Measurements from ENCODE around the gene EMC8.

- TF ChIP-seq POLR2AphosphoS5 (IDR thresholded peaks at IDR 0.05; ENCODE audit: borderline replicate concordance, low read depth, low read length) (no peak), EZH2 (IDR thresholded peaks at IDR 0.05) (no peak)
Measured at GRCh38 chr16:85782451-85782850, 16.9 kb downstream of the EMC8 start.

All from SK-N-MC (cell line).